ENCODE measurements around the gene FTH1. TPM values are rescaled to one million over a fixed set of nuclear protein-coding genes. Genes with fewer than 3 reads are reported as not detected.

The FTH1 gene
- total RNA-seq, 1 donor from 2014 or later = 7,690 TPM

GRCh38 chr11:61918938-61919704, 48.3 kb downstream of the FTH1 start:
- DNase-seq (ENCODE audit: low spot score) = peak; percentile 85

GRCh38 chr11:61918251-61918937, 49.0 kb downstream of the FTH1 start:
- DNase-seq (ENCODE audit: low spot score) = peak; percentile 55

- DNase-seq (ENCODE audit: low spot score) = peak; percentile 90
Measured at GRCh38 chr11:61917334-61918109, 49.9 kb downstream of the FTH1 start, which contains the start of gene RAB3IL1. RAB3IL1 (minus strand) TSS chr11:61917566; CDS start chr11:61917367, 199 bp downstream.

DNA sequence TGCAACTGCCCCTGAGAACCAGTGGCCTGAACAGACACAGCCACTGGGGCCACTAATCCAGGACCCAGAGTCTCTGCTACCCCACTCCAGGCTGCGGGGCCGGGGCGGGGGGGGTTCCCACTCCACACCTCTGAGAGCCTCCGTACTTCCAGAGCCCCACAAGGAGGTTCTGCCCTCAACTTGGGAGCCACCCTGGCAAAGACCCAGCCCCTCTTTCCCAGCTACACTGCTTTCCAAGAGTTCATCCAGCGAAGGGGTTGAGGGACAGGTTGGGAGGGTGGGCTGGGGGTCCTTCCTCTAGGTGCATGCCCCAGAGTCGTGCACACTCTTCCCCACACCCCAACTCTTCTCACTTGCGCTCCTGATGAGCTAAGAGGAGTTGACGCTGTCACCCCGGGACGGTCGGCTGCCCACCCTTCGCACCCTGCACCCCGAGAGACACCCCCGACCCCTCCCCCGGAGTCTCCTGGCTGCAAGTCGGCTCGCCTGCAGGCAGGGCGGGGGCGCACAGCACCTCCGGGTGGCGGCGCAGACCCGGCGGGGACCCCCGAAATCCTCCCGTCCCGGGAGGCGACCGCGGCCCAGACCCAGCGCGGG, 50.6 kb downstream of the FTH1 start:
- no peak for DNase-seq (ENCODE audit: low spot score)

DNA sequence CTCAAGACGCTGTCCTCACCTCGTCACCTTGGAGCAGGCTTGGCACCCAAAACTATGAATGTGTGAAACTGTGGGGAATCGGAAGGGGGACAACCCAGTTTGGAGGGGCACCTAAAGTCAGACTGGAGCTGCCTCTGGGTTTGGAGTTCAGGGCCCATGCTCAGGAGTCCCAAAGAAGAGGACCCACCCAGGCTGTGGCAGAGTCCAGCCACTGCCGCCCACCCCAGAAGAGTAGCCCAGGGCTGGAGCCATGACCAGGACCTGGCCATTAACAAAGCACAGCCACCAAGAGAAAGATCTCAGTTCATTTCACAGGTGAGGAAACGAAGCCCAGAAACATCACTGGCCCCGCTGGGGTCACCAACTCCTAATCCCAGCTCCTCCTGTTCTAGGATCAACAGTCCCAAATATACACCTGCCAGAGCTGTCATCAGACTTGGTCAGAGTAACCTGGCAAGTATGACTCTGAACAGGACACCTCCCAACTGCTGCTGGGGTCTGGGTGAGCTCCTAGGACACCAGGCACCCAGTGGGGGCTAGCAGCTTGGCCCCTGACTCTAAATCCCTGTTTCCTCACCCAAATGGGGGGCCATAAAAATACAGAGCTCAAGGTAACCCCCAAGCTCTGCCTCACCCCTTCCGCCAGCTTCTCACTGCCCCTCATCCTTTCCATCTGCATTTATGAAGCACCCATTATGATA, 52.8 kb downstream of the FTH1 start:
- DNase-seq (ENCODE audit: low spot score) = peak; percentile 33

Other genes starting within 250 kb of the FTH1 start
- 0.42 TPM for gene MYRF, start 215.0 kb downstream of the FTH1 start, total RNA-seq
- 80.8 TPM for gene TMEM258, start 175.0 kb downstream of the FTH1 start, total RNA-seq
- 8.0 TPM for gene FEN1, start 174.7 kb downstream of the FTH1 start, total RNA-seq
- 36.3 TPM for gene FADS1, start 150.6 kb downstream of the FTH1 start, total RNA-seq
- gene FADS2, start 139.3 kb downstream of the FTH1 start, total RNA-seq = 28.1 TPM
- 387 TPM for gene FADS3, start 76.1 kb downstream of the FTH1 start, total RNA-seq
- 36.5 TPM for gene RAB3IL1, start 50.1 kb downstream of the FTH1 start, total RNA-seq
- 13.2 TPM for gene BEST1, start 17.3 kb downstream of the FTH1 start, total RNA-seq
- 14.7 TPM for gene INCENP, start 156.4 kb upstream of the FTH1 start, total RNA-seq
- gene SCGB1D1, start 222.6 kb upstream of the FTH1 start, total RNA-seq = not detected
- not detected for gene SCGB2A1, start 241.0 kb upstream of the FTH1 start, total RNA-seq

Measured in mesenteric fat pad (tissue), 1 donor.